Measurements from ENCODE around the gene MMAB.

MMAB gene

GRCh38 chr12:109512608-109513007 is 60.7 kb downstream of the MMAB start:
- DNase-seq (ENCODE audit: low spot score): no peak

GRCh38 chr12:109510196-109510595 is 63.1 kb downstream of the MMAB start:
- no peak for DNase-seq (ENCODE audit: low spot score)

GRCh38 chr12:109504068-109504467 is 69.2 kb downstream of the MMAB start:
- no peak for DNase-seq (ENCODE audit: low spot score)
